Esophagus squamous epithelium (tissue), 4 donors: Measurements from ENCODE around the gene ZNF107.

Experiments used
- POLR2A ChIP-seq, 4 donors: fragments of 450-650 bp; IDR thresholded peaks; one replicate each; pipeline ENCODE4 v1.6.1; 2017; ENCODE audit warnings: antibody characterized with exemption in 4 of 4, mild to moderate bottlenecking in 4 of 4, moderate library complexity in 3 of 4
- TF ChIP-seq, protein P1 (sequence below), 6 experiments: fragments of 450-650 bp in 4 of 6; fragments of 200-600 bp in 2 of 6; sonication (generic) in 2 of 6; IDR thresholded peaks; one replicate each; pipeline ENCODE4 v1.5.1; 2016 to 2019; ENCODE audit warnings: antibody characterized with exemption in 6 of 6, mild to moderate bottlenecking in 4 of 6, moderate library complexity in 4 of 6

DNA sequence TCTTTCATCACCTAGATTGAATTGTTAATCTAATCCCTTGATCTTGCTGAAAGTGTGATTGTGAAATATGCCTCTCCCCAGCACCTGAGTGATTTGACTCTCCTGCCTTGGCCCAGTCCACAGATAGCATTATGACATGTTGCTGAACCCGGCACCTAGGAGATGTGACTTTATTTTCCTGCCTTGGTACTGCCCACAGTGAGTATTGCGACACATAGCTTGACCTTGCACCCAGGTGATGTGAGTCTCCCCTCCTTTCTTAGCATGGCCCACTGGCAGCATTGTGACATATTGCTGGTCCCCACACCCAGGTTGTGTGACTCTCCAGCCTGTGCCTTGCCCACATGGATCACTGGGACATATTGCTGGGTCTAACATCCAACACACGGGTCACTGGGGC lies 32.5 kb upstream of the ZNF107 start:
- TF ChIP-seq, protein P1, sequence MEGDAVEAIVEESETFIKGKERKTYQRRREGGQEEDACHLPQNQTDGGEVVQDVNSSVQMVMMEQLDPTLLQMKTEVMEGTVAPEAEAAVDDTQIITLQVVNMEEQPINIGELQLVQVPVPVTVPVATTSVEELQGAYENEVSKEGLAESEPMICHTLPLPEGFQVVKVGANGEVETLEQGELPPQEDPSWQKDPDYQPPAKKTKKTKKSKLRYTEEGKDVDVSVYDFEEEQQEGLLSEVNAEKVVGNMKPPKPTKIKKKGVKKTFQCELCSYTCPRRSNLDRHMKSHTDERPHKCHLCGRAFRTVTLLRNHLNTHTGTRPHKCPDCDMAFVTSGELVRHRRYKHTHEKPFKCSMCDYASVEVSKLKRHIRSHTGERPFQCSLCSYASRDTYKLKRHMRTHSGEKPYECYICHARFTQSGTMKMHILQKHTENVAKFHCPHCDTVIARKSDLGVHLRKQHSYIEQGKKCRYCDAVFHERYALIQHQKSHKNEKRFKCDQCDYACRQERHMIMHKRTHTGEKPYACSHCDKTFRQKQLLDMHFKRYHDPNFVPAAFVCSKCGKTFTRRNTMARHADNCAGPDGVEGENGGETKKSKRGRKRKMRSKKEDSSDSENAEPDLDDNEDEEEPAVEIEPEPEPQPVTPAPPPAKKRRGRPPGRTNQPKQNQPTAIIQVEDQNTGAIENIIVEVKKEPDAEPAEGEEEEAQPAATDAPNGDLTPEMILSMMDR (IDR thresholded peaks at IDR 0.05): no peak
- TF ChIP-seq POLR2A (IDR thresholded peaks at IDR 0.05): no peak
